Brain microvascular endothelial cell (primary cell): ENCODE data around the gene MACROD2.

Source experiments
- DNase-seq: peaks from one replicate; pipeline ENCODE4 v3.0.0-alpha.2; 2020
- H3K27ac ChIP-seq: fragments of 250-450 bp; sonication (Bioruptor Pico); 2 replicates; pipeline ENCODE4 v1.5.1; 2020; ENCODE audit warnings: mild to moderate bottlenecking, moderate library complexity
- H3K27me3 ChIP-seq: fragments of 250-450 bp; sonication (Bioruptor Pico); replicated peaks from 2 replicates; pipeline ENCODE4 v1.5.1; 2020; ENCODE audit warnings: mild to moderate bottlenecking
- H3K36me3 ChIP-seq: fragments of 250-450 bp; sonication (Bioruptor Pico); replicated peaks from 2 replicates; pipeline ENCODE4 v1.5.1; 2020; ENCODE audit warnings: mild to moderate bottlenecking
- H3K4me3 ChIP-seq: 2 replicates; pipeline ENCODE4 v1.5.1; 2011; ENCODE audit warnings: low read depth, mild to moderate bottlenecking, control low read depth, low read length, moderate library complexity
- CTCF ChIP-seq: IDR thresholded peaks from 2 replicates; pipeline ENCODE4 v1.5.1; 2011; ENCODE audit warnings: low read depth, mild to moderate bottlenecking, moderate library complexity, low read length, control low read depth, inconsistent platforms; ENCODE audit errors: missing control alignments
- in situ Hi-C: cut with HindIII; loops from 2 replicates; pipeline ENCODE4 v1.10.0; 2017; ENCODE audit warnings: low sequenced_read_pairs, low pct_ligation_motif_present

MACROD2 gene

DNA sequence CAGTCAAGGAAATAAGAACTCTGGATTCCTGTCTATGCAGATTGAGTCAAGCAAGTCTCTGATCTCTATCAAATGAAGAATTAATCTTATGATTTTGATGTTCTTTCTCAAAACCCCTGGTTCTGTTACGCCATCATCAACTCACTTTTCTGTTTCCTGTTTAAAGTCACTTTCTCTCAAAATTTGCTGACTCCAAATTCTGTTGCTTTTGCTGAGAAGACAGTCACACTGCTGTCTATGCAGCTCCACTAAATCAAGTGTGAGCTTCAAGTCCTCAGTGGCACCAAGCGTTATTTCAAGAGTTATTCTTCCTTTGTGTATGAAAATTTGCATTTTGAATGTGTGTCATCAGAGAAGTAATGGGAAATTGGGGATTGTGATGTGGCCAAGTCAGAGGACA, 1914.7 kb downstream of the MACROD2 start:
- in situ Hi-C loops = no loop called here
- H3K36me3 ChIP-seq = no peaks in the 10 kb centered on the region
- no peak for TF ChIP-seq CTCF

GRCh38 chr20:15911581-15911980, 1916.3 kb downstream of the MACROD2 start:
- Histone ChIP-seq H3K27ac (no peak overlapping the region), H3K27me3 (no peaks in the 10 kb centered on the region), H3K4me3 (no peak overlapping the region), H3K36me3 (no peaks in the 10 kb centered on the region)
- TF ChIP-seq CTCF = no peak
- in situ Hi-C loops = no loop called here
- no peak for DNase-seq

More for the DNA sequence above, 1914.7 kb downstream of the MACROD2 start:
- no peaks in the 10 kb centered on the region for H3K27me3 ChIP-seq
- DNase-seq = no peak
- no peak overlapping the region for H3K27ac ChIP-seq
- no peak overlapping the region for H3K4me3 ChIP-seq

GRCh38 chr20:15913391-15914025, 1918.2 kb downstream of the MACROD2 start:
- H3K27ac ChIP-seq = no peak overlapping the region
- TF ChIP-seq CTCF = no peak
- in situ Hi-C loops = no loop called here
- H3K4me3 ChIP-seq = no peak overlapping the region
- no peaks in the 10 kb centered on the region for H3K27me3 ChIP-seq
- no peaks in the 10 kb centered on the region for H3K36me3 ChIP-seq
- DNase-seq = no peak

DNA sequence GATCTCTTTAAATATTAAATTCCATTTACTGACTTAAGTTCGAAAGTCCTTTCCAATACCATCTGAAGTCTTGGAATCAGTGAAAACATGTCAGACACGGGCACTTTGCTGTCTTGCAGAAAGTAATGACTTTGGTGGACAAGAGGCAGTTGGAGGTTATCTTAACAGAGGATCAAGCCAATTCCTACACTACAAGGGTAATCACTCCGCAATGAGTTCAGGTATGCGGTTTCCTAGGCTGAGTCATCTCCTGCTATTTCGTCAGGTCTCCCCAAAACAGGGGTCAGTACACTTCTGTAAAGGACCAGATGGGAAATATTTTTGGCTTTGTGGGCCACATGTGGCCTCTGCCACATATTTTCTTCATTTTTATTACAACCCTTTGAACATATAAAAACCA, 1921.3 kb downstream of the MACROD2 start:
- no peak overlapping the region for H3K27ac ChIP-seq
- DNase-seq = no peak
- no peak for TF ChIP-seq CTCF
- H3K4me3 ChIP-seq = no peak overlapping the region
- in situ Hi-C loops = no loop called here
- no peaks in the 10 kb centered on the region for H3K27me3 ChIP-seq
- no peaks in the 10 kb centered on the region for H3K36me3 ChIP-seq

DNA sequence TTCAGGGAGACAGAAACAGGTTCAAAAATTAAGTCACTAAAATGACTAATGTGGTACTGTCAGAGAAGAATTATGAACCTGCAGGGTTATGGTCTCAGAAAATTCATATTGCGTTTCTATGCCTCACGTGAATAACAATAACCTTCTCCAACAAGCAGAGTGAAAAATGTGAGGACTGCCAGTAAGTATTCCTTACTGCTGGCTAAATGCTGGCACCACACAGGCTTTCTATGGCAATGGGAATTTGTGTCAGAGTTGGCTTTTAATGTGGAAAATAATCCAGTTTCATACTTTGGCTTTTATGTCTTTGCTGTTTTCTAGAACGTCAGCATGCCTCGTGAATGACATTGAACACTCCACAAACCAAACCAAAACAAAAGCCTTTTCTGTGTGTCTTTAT, 1922.0 kb downstream of the MACROD2 start:
- no peak for DNase-seq
- in situ Hi-C loops = no loop called here
- H3K4me3 ChIP-seq = no peak overlapping the region
- no peaks in the 10 kb centered on the region for H3K27me3 ChIP-seq
- H3K36me3 ChIP-seq = no peaks in the 10 kb centered on the region
- no peak overlapping the region for H3K27ac ChIP-seq
- TF ChIP-seq CTCF = no peak

GRCh38 chr20:15918631-15919030, 1923.3 kb downstream of the MACROD2 start:
- no peaks in the 10 kb centered on the region for H3K27me3 ChIP-seq
- no peak for DNase-seq
- H3K36me3 ChIP-seq = no peaks in the 10 kb centered on the region
- no peak for TF ChIP-seq CTCF
- H3K4me3 ChIP-seq = no peak overlapping the region
- in situ Hi-C loops = no loop called here
- no peak overlapping the region for H3K27ac ChIP-seq
